H54 (cell line): ENCODE data around the gene TPST2.
A peak's percentile ranks its signal among the peaks of the same experiment; 100 is the strongest.

Experiments
- DNase-seq: peaks from one replicate; pipeline ENCODE4 v3.0.0; 2011; ENCODE audit warnings: low spot score, mixed read lengths; ENCODE audit not compliant: insufficient read length
- FAIRE-seq: peaks from 3 replicates; lab custom pipeline; 2011; peaks lifted over from hg19 to GRCh38; lab: Jason Lieb, UNC
- POLR2A ChIP-seq: IDR thresholded peaks from 2 replicates; pipeline ENCODE4 v1.6.1; 2011; ENCODE audit warnings: low read depth, mild to moderate bottlenecking, low read length

Gene TPST2

DNA sequence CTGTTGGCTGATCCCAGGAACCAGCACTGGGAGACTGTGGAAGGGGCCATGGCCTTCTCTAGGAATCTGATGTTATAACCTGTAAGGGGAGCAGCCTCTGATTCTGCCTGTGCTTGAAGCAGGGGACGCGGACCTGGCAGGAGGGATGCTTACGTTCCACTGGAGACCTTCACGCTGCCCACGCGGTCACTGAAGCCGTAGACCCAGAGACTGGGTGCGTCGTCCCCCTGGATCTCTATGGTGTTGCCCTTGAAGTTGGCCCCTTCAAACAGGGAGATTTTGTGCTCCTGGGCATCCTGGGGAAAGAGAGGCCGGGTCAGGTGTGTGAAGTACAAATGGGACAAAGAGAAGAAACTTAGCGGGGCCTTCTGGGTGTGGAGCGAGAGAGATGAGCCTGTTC, 11.8 kb upstream of the TPST2 start:
- no peak for DNase-seq
- no peak for TF ChIP-seq POLR2A
- FAIRE-seq: no peak

DNA sequence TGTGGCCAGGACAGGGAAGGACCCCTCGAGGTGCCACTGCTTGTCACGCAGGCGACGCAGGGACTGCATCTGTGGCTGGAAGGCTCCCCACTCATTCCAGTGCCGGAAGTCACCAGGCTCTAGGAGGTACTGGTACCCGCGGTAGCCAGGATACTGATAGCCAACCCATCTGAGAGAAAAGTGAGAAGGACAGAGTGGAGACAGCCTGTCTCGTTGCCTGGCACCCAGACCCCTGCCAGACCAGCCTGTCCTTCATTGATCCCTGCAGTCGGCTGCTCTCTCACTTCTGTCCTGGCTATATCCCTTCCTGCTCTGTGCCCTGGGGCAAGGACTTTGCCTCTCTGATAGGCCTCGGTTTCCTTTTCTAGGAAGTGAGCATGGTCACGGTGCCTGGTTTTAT, 9.6 kb upstream of the TPST2 start:
- TF ChIP-seq POLR2A: no peak
- no peak for FAIRE-seq
- no peak for DNase-seq

DNA sequence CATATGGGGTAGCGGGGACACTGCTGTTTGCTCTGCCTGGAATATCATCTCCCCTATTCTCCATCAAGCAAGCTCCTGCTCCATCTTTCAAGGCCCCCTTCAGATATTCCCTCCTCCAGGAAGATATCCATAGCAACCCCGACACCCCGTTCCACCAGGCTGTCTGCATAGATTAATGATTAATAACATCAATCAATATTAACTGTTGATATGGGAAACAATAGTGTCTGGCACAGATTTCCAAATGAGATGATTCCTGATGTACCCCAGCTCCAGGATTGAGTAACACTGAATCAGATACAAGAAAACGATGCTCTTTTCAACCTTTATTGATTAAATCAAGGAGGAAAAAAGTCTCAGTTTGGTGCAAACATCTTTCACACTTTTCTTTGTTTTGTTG, 7.5 kb upstream of the TPST2 start:
- DNase-seq (no peak), FAIRE-seq (no peak)
- no peak for TF ChIP-seq POLR2A

DNA sequence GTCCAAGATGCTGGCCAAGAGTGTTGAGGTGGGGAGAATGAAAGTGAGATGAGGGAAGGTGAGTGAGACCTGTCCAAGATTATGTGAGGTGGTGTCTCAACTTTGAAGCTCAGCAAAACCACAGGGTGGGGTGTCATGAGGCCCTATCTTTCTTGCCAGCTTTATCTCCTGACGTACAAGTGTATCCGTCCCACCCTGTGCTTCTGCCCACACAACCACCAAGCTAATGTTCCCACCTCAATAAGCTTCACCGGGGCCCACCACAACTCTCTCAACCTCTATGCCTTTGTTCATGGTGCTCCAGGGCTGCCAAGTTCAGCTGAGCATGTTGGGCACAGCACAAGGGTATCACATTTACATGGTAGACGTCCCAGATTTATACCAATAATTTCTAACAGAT, 7.1 kb upstream of the TPST2 start:
- no peak for TF ChIP-seq POLR2A
- DNase-seq (no peak), FAIRE-seq (no peak)

DNA sequence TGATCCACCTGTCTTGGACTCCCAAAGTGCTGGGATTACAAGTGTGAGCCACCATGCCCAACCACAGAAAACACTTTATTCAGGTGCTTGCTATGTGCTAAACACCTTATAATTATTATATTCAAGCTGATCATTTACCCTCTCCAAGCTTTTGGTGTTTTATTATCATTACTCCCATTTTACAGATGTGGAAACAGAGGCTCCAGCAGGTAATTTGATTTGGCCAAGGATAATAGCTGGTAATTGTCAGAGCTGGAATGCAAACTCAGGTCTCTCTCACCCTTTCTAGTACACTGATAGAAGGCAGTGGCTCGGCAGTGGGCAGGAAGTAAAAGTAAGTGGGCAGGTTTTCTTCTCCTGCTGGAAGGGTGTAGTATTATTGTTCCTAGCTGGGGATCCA, 3.8 kb upstream of the TPST2 start:
- TF ChIP-seq POLR2A: no peak
- FAIRE-seq (no peak), DNase-seq (no peak)

DNA sequence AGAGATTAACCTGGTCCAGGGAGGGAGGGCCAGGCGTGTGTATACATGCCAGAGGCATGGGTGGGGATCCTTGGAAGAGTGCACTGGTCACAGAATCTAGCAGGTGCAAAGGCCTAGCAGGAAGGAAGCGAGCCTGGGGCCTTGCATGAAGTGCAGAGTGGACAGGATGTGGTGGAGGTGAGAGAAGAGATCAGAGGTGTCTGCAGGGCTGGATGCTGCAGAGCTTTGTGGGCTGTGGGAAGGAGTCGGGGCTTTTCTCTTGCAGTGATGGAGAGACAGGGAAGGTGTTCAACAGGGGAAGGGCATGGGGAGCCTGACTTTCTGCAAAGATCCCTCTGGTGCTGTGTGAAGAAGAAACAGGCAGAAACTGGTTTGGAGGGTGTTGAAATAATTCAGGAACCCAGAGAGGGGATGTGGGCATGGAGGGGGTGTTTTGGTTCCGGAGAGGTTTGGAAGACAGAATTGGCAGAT, 2.5 kb upstream of the TPST2 start:
- TF ChIP-seq POLR2A: no peak
- no peak for DNase-seq
- FAIRE-seq: no peak

DNA sequence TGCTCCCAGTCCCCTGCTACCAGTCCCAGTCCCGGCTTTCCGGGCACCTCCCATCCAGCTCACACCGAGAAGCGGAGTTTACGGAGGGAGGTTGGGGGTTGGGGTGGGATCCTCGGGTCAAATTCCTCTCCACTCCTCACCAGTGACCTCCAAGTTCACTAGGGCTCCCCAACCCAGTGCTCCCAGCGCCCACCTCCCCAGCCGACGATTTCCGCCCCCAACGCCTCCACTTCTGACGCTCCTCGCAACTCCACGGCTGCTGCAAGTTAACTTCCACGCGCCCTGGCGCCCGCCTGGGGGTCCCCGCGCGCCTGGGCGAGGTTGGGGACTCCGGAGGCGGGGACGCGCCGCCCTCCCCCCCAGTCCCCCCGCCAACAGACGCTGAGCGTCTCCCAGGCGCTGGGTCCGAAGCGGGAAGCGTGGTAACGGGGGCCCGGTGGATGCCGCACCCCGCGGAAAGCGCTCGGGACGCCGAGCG, 526 bp downstream of the TPST2 start:
- DNase-seq (peak; percentile 17), FAIRE-seq (no peak)
- TF ChIP-seq POLR2A: no peak

DNA sequence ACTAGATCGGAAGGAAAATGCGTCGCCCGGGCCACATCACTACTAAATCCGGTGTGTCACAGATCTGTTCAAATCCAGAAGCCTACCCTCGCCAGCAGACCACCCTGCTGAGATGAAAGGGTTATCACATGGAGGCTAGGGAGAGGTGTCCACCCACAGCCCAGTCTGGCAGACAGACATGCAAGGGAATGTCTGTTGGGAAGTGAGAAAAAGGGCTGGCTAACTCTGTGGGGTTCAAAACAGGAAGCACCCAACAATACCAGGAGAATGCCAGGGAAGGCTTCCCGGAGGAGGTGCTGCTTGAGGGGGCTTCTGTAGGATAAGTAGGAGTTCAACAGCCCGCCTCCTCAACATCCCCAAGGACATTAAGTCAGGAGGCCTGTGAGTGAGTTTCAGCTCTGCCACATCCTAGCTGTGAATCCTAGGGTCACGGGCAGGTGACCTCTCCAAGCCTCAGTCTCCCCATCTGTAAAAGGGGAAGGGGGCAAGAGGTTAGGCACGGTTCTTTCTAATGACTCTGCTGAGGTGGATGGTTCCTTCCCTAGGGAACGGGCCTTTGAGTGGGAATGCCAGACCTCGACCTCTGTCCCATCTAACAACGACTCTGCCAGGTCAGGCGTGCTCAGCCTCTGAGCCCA, 1.1 kb downstream of the TPST2 start:
- DNase-seq (no peak), FAIRE-seq (no peak)
- TF ChIP-seq POLR2A: no peak

DNA sequence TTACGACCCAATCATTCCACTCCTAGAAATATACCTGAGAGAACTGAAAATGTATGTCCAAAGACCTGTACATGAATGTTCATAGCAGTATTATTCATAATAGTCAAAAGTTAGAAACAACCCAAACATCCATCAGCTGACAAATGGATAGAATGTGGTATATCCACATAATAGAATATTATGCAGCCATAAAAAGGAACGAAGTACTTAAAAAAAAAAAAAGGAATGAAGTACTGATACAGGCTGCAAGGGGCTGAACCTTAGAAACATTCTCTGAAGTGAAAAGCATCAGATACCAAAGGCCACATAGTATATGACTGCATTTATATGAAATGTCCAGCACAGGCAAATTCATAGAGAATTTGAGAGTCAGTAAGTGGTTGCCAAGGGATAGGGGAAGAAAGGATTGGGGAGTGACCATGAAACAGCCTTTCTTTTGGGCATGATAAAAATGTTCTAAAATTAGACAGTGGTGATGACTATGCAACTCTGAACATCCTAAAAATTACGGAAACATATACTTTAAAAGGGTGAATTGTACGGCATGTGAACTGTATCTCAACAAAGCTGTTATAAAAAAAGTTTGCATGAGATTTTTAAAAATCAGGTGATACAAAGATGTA, 1.8 kb downstream of the TPST2 start:
- DNase-seq (no peak), FAIRE-seq (no peak)
- TF ChIP-seq POLR2A: no peak

DNA sequence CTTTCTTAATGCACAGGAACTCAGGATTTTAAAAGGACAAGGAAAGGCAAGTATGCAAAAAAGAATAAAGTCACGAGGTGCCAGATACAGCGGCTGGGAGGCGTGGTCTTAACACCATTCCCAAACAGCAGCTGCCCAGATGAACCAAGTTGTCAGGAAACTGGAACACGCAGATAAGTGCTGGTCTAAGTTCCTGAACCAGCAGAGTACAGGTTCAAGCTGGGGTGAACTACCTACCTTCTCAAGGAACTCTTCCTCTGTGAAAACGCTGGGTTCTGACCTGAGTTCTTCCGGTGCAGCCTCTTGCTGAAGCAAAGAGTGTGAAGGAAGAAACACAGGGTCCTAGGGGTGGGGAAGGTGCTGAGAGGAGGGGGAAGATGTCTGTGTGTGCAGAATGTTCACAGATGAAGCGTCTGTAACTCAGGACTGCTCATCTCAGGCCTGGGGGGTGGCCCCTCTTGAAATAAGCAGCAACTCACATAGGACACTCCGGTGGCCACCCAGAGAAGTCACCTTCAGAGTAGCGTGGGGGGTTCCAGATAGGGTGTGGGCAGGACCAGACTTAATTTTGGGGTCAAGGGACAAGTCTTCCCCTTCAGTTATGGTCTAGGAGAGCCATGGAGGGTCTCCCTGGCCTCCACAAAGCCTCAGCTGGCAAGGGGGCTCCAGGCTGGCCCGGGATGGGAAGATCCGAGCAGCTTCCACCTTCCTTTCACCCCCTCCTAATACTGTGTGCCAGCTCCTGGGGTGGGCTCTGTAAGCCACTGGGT, 3.2 kb downstream of the TPST2 start:
- TF ChIP-seq POLR2A: no peak
- no peak for FAIRE-seq
- DNase-seq: no peak

DNA sequence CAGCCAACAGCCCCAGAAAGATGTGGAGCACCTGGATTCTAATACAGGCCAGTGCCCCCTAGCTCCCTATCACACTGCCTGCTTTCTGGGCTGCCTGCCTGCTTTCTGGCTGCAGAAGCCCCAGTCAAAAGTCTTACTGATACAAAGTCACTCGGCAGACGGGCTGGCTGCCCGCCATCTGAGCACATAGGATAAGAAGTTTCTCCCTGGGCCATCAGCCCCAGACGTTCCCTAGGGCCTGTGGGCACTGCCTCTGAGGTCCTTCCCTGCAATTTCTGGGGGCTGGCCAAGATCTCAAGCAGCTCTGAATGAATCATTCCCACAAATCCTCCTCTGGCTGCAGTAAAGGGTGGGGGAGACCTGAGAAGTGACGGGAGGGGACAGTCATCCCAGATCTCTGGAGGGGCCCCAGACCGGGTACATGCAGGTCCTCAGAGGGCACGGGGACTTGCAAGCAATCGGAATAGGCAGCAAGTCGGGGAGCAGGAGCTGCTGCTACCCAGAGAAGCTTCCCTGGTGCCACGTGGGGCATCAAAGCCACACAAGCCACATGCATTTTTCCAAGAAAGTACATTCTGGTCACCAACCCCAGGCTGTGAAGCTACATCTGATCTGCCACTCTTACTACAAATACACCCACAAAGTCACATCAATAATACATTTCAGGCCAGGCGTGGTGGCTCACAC, 4.7 kb downstream of the TPST2 start:
- FAIRE-seq (peak; percentile 73), DNase-seq (peak; percentile 62)
- TF ChIP-seq POLR2A: no peak

DNA sequence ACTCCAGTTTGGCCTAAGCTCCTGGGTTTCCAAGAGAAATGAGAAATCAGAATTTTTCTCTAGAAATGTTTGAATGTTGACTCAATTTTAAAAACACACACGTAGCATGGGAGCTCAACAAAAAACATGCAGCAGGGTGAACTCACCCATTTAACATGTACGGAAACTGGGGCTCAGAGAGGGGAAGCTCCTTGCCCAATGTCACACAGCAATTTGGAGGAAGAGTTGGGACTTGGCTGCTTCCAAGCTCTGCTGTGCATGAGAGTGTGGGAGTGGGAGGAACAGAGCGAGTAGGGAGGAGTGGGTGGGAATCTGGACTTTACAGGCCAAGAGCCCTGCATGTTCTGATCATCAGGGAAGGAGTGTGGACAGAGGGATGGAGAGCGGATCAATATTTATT, 5.9 kb downstream of the TPST2 start:
- DNase-seq (no peak), FAIRE-seq (no peak)
- no peak for TF ChIP-seq POLR2A

DNA sequence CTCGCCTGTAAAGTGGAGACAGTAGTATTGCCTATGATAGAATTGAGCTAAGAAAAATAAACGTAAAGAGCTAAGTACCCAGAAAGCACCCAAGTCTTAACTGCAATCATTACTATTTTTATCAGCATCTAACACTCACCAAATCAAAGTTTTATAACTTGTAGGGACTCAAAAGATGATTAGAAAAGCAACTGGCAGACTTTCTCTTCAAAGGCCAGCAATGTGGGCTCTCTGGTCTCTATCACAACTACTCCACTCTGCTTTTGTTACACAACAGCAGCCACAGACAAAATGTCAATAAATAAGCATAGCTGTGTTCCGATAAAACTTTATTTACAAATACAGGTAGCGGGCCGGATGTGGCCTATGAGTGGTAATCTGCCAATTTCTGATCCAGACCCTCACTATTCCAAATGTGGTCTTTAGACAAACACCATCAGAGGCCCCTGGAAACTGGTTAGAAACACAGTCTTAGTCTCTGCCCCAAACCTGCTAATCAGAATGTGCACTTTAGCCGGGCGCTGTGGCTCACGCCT, 8.2 kb downstream of the TPST2 start:
- no peak for FAIRE-seq
- TF ChIP-seq POLR2A: no peak
- DNase-seq: no peak
